ENCODE data around the gene PRSS57. TPM values are rescaled to one million over a fixed set of nuclear protein-coding genes. Genes with fewer than 3 reads are reported as not detected.

PRSS57 gene
- total and polyA plus RNA-seq, 9 donors = 0.07 to 0.33 TPM; not detected in 7

- Histone ChIP-seq H3K4me3 (peak overlapping the region; percentile 2), H3K36me3 (no peaks in the 10 kb centered on the region)
- DNase-seq = peak; percentile 90 to 95 (median 92)
Observed at GRCh38 chr19:718991-719512, 23.8 kb upstream of the PRSS57 start.

GRCh38 chr19:718251-718951, 23.1 kb upstream of the PRSS57 start:
- DNase-seq = peak in 4 of 5 donors; percentile 51 to 63 (median 58)
- Histone ChIP-seq H3K4me1 (ENCODE audit: insufficient read depth) (peaks cover 18% of the 10 kb centered on the region), H3K27ac (peak overlapping the region; percentile 92 to 96), H3K4me3 (no peak overlapping the region), H3K9me3 (no peaks in the 10 kb centered on the region), H3K36me3 (no peaks in the 10 kb centered on the region), H3K27me3 (no peaks in the 10 kb centered on the region)
- WGBS, 3 donors = 32 to 36% (median 33%) methylated on average over 23 of the region's 23 CpGs
- intact Hi-C loops (cut with DNase I) = no loop called here
- TF ChIP-seq CTCF (IDR thresholded peaks at IDR 0.05) (no peak), POLR2A (IDR thresholded peaks at IDR 0.05) (no peak), EP300 (IDR thresholded peaks at IDR 0.05) (no peak)

More at GRCh38 chr19:718991-719512, 23.8 kb upstream of the PRSS57 start:
- Histone ChIP-seq H3K27ac (peak overlapping the region; percentile 92 to 96), H3K27me3 (no peaks in the 10 kb centered on the region), H3K4me1 (ENCODE audit: insufficient read depth) (peaks cover 18% of the 10 kb centered on the region), H3K9me3 (no peaks in the 10 kb centered on the region)
- TF ChIP-seq POLR2A (IDR thresholded peaks at IDR 0.05) (peak; percentile 33), EP300 (IDR thresholded peaks at IDR 0.05) (no peak)
- intact Hi-C loops (cut with DNase I) = no loop called here
- 6 to 15% (median 11%) methylated on average over 38 to 54 of the region's 54 CpGs for WGBS, 3 donors

DNA sequence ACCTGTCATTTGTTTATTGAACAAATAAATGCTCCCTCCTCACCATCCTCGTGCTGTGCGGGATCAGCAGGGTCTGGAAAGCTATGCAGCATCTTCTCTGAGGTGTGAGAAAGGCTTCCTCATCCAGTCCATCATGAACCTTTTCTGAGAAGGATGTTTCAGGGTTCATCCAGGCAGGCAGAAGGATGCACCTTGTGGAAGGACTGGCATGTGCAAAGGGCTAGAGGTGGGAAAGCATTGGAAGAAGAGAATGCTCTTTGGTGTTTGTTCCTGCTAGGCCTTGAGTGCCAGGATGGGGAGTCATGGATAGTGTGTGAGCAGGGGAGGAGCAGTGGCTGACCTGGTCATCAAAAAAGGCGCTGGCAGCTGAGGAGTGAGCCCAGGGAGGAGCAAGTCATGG, 20.1 kb upstream of the PRSS57 start:
- no peaks in the 10 kb centered on the region for H3K9me3 ChIP-seq
- H3K36me3 ChIP-seq = no peaks in the 10 kb centered on the region
- intact Hi-C loops (cut with DNase I) = no loop called here
- no peaks in the 10 kb centered on the region for H3K27me3 ChIP-seq
- H3K4me3 ChIP-seq = no peak overlapping the region
- TF ChIP-seq CTCF (IDR thresholded peaks at IDR 0.05) (no peak), EP300 (IDR thresholded peaks at IDR 0.05) (no peak), POLR2A (IDR thresholded peaks at IDR 0.05) (no peak)
- H3K4me1 ChIP-seq (ENCODE audit: insufficient read depth) = peaks cover 15% of the 10 kb centered on the region
- WGBS, 3 donors = 97 to 99% (median 98%) methylated on average over 3 of the region's 3 CpGs
- no peak for DNase-seq
- H3K27ac ChIP-seq = no peak overlapping the region

- no peak for DNase-seq
- TF ChIP-seq CTCF (IDR thresholded peaks at IDR 0.05) = no peak
- TF ChIP-seq EP300 (IDR thresholded peaks at IDR 0.05) = no peak
- no peak for TF ChIP-seq POLR2A (IDR thresholded peaks at IDR 0.05)
- H3K4me1 ChIP-seq (ENCODE audit: insufficient read depth) = peaks cover 3% of the 10 kb centered on the region
- H3K36me3 ChIP-seq = no peaks in the 10 kb centered on the region
- no peaks in the 10 kb centered on the region for H3K27me3 ChIP-seq
- peak overlapping the region; percentile 93 for H3K27ac ChIP-seq
- no peaks in the 10 kb centered on the region for H3K9me3 ChIP-seq
- intact Hi-C loops (cut with DNase I) = no loop called here
- 70 to 71% (median 70%) methylated on average over 8 of the region's 8 CpGs for WGBS, 3 donors
- H3K4me3 ChIP-seq = no peak overlapping the region
Observed at GRCh38 chr19:711254-711653, 16.0 kb upstream of the PRSS57 start.

- H3K4me3 ChIP-seq = peak overlapping the region; percentile 80
- H3K36me3 ChIP-seq = no peaks in the 10 kb centered on the region
- H3K9me3 ChIP-seq = no peaks in the 10 kb centered on the region
- TF ChIP-seq EP300 (IDR thresholded peaks at IDR 0.05) (no peak), CTCF (IDR thresholded peaks at IDR 0.05) (no peak), POLR2A (IDR thresholded peaks at IDR 0.05) (no peak)
- peak in 4 of 5 donors; percentile 53 to 66 (median 60) for DNase-seq
- no peaks in the 10 kb centered on the region for H3K27me3 ChIP-seq
- H3K4me1 ChIP-seq (ENCODE audit: insufficient read depth) = peaks cover 3% of the 10 kb centered on the region
- peak overlapping the region; percentile 93 for H3K27ac ChIP-seq
- intact Hi-C loops (cut with DNase I) = no loop called here
- 43 to 49% (median 44%) methylated on average over 21 of the region's 21 CpGs for WGBS, 3 donors
Observed at GRCh38 chr19:710767-711166, 15.5 kb upstream of the PRSS57 start.
